Measurements from ENCODE around the gene RTN1.
"Not testable (repeated sequence)": the region's sequence is repeated elsewhere in the genome, so short reads cannot be mapped to it uniquely, and the experiment has no call there.

RTN1 gene

DNA sequence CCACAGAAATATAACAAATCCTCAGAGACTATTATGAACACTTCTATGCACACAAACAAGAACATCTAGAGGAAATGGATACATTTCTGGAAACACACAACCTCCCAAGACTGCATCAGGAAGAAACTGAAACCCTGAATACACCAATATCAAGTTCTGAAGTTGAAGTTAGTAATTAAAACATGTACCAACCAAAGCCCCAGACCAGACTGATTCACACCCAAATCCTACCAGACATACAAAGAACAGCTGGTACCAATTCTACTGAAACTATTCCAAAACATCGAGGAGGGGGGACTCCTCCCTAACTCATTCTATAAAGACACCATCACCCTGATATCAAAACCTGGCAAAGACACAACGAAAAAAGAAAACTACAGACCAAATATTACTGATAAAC is 179.3 kb downstream of the RTN1 start:
- no peak for DNase-seq

DNA sequence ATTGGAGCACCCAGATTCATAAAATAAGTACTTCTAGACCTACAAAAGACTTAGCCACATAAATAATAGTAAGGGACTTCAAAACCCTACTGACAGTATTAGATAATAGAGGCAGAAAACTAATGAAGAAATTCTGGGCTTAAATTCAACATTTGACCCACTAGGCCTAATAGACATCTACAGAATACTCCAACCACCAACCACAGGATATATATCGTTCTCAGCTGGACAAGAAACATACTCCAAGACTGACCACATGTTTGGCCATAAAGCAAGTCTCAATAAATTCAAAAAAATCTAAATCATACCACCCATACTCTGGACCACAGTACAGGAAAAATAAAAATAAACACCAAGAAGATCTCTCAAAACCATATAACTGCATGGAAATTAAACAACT is 180.2 kb downstream of the RTN1 start:
- no peak for DNase-seq

DNA sequence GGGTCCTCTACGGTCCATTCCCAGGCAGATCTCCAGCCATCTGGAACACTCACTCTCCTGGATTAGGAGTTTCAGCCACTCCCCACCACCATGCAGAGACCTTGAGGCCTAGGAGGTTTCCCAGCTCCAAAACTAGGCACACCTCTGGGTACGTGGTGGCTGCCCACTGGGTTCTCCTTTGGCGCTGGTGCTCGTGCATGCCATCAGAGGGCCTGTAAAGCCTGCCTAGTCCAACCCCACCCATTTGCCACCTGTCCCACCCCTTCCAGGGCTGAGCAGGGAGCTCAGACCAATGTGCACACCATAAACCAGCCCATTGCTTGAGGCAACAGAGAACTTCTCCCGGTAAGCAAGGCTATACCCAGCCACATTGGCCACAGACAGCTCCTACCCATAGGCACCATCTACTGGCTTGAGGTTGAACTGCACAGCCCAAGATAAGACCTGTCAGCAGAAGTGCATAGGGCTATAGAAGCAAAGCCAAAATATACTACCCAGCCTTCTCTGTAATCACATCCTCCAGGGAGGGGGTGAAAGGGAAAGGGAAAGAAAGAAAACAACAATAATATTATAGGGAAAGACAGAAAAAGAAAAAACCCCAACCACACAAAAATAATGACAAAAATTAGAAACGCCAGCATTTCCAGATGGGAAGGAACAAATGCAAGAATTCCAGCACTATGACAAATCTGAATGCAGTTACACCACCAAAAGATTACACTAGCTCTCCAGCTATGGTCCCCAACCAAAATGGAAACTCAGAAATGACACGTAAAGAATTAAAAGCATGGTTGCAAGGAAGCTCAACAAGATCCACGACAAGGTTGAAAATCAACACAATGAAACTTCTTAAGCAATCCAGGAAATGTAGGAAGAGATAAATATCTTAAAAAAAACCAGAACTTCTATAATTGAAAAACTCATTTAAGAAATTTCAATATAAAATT is 182.1 kb downstream of the RTN1 start:
- no peak for DNase-seq

DNA sequence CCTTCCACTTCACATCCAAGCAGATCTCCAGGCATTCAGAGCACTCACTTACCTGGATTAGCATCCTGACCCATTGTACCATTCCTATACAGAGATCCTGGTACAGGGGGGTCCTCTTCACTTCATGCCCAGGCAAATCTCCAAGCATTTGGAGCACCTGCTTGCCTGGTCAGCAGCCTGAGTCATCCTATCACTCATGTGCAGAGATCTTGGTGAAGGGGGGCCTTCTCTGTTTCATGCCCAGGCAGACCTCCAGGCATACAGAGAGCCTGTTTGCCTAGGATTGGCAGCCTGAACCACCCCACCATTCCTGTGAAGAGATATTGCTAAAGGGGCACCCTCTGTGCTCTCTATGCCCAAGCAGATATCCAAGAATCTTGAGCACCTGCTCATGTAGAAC is 182.9 kb downstream of the RTN1 start:
- DNase-seq = no peak

DNA sequence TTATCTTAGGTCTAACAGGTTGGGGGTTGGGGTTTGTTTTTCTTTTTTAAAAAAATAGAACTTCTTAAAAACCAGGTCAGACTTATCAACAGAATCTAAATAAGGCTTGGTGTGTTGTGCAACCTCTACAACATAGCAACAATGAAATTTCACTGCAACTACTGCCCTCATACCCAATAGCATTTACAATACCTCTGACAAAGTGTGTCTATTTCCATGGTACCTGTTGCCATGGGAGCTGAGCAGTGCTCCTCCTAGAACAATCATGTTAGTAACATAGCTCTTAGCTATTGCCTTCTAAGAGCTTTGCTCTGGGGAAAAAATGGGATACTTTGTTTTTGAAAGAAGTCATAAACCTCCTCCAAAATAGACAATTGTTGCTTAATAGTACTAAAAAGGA is 190.7 kb downstream of the RTN1 start:
- peak; percentile 64 for DNase-seq

DNA sequence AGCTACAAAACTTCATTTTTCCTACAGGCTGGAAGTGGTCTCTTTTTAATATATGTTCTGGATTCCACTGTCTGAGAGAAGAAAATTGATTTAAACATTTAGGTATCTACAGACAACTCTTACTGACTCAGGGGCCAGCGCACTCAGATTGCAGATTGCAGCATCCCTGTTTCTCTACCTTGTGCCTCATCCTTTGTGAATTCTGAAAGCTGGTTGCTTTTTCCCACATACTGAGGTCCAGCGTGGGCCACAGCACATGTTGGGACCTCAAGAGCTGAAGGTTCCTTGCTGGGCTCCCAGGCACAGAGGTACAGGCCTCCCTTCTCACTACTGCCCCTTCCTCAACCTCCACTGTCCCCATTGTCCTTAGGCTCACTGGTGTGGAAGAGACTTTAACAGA is 192.2 kb downstream of the RTN1 start:
- DNase-seq = no peak

DNA sequence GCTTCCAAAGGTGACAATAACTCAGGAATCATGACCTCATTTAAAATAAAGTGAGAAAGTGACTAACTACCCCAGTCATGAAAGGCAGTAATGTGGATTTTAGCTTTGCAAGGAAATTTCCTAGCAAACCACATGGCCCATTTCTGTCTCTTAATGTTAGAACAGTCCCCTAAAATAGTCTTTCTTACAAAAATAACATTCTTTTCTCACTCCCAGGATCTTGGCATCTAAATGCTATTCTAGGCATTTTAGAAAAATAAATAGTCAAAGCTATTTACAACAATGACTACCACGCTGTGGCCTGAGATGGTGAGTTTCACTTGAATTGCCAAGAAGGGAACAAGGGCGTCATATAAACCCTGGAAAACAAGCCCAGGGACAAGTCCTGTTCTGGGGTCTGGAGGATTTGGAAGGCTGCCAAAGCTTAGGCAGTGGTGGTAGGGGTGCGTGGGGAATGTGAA is 192.8 kb downstream of the RTN1 start:
- no peak for DNase-seq

DNA sequence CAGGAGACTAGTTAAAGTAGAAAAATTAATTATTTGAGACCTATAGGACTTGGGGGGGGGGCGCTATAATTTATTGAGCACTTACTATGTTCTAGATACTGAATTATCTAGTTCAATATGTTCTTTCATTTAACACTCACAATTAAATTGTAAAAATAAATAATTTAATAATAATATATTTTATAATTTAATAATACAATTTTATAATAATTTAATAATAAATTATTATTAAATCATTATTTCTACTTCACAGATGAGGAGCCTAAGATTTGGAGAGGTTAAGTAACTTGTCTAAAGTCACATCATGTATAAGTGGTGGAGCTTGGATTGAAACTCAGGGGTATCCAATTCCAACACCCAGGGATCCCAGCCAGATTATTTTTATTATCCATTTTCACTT is 195.2 kb downstream of the RTN1 start:
- DNase-seq = no peak

DNA sequence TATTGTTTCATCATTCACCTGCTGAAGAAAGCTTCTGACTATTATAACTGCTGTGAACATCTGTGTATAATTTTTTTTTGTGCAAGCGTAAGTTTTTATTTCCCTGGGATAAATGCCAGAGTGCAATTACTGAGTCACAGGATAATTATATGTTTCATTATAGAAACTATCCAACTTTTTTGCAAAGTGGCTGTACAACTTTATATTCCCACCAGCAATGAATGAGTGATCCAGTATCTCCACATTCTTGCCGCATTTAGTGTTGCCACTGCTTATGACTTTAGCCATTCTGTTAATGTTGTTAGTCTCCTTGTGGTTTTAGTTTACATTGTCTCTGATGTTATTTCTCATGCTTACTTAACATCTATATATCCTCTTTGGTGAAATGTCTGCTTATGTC is 205.8 kb downstream of the RTN1 start:
- DNase-seq = peak; percentile 5

DNA sequence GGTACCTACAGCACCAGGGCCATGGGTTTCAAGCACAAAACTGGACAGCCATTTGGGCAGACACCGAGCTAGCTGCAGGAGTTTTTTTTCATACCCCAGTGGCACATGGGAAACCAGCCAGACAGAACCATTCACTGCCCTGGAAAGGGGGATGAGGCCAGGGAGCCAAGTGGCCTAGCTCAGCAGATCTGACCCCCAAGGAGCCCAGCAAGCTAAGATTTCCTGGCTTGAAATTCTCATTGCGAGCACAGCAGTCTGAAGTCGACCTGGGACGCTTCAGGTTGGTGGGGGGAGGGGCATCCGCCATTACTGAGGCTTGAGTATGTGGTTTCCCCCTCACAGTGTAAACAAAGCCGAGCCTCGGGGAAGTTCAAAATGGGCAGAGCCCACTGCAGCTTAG is 212.8 kb downstream of the RTN1 start:
- DNase-seq = no peak

DNA sequence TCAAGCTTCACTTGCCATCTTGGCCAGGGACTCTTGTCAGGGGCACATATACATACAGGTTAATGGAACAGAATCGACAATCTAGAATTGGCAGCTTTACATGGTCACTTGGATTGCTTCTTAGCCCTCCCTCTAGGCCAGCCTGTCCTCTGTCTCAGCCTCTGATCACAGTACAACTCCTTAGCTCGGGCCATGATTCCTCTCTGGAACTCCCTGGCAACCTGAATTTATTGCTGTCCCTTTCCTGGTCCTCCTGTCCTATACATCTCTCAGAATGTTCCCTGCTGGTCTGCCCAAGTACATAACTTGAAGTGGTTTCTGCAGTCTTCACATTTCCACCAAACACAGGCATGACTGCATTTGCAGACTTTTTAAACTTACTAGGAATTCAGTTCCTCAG is 214.1 kb downstream of the RTN1 start:
- DNase-seq = no peak

DNA sequence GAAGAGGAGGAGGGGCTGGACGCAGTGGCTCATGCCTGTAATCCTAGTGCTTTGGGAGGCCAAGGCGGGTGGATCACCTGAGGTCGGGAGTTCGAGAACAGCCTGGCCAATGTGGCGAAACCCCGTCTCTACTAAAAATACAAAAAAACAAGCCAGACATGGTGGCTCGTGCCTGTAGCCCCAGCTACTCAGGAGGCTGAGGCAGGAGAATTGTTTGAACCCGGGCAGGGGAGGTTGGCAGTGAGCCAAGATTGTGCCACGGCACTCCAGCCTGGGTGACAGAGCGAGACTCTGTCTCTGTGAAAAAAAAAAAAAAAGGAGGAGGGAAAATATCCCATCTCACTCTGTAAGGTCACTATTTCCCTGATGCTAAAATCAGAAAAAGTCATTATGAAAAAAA is 216.4 kb downstream of the RTN1 start:
- not testable (repeated sequence) for DNase-seq

DNA sequence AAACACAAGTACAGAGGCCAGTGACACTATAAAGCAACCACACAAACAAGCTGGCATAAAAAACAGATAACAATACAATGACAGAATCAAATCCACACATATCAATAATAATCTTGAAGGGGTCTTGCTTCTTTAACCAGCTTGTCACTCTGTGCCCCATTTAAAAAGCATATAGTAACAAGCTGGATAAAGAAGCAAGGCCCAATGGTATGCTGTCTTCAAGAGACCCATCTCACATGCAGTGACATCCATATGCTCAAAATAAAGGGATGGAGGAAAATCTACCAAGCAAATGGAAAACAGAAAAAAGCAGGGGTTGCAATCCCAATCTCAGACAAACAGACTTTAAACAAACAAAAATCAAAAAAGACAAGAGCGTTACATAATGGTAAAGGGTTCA is 223.7 kb downstream of the RTN1 start:
- DNase-seq = not testable (repeated sequence)

DNA sequence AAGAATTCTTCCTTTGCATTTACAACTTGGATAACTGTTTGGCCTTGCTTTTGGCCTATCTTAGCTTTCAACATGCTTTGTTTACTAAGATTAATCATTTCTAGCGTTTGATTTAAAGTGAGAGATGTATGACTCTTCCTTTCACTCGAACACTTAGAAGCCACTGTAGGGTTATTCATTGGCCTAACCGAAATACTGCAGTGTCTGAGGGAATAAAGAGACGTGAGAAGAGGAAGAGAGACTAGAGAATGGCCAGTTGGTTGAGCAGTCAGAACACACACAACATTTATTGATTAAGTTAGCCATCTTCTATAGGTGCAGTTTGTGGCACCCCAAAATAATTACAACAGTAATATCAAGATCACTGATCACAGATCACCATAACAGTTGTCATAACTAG is 231.7 kb downstream of the RTN1 start:
- DNase-seq = no peak

DNA sequence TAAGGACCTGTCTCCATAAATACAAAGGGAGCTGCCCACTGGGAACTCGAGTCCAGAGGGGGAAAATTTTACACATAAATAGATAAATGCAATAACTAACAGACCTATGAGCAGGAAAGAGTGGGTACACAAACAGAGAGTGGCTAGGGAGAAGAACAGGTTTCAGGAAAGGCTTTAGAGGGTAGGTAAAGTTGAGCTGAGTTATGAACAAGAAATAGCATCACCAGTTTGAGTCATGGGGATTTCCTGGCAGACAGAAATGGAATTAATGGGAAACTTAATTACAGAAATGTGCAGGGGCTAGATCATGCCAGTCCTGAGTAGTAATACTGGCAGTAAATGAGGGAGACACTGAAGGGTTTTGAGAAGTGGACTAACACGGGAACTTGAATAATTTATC is 236.0 kb downstream of the RTN1 start:
- DNase-seq = no peak

DNA sequence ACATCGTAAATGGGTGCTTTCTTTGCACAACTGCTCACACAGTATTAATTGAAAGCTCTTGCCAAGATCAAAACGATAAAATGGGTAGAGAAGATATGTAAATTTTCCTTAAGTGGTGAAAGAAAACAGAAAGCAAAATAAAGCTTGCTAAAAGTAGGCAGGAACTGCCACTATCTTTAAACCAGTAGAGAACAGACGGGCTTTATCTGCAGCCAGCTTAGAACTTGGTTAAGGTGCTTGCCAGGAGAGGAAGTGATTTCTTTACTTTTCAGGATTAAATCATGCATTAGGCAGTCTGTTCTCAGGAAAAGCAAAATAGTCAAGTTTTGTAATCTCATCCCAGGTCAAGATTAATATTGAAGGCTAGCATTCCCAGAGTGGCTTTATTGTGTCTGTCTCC is 237.1 kb downstream of the RTN1 start:
- DNase-seq = no peak

DNA sequence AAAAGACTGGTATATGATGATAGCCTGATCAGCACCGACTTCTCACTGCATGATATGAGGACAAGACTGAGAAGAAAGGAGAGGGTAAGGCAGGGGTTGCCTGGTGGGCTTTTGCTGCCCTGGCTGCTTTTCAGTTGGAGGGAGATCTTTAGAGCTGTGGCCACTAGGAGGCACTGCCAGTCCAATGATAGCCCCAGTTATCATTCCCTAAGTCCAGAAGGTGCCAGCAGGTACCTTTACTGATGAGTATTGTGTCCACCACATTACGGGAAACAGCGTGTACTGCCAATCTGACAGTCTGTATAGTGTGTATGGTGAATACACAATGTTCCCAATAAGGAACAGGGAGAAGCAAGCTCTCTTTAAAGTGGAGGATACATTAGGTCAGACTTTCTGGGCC is 238.2 kb downstream of the RTN1 start:
- DNase-seq = peak; percentile 54

DNA sequence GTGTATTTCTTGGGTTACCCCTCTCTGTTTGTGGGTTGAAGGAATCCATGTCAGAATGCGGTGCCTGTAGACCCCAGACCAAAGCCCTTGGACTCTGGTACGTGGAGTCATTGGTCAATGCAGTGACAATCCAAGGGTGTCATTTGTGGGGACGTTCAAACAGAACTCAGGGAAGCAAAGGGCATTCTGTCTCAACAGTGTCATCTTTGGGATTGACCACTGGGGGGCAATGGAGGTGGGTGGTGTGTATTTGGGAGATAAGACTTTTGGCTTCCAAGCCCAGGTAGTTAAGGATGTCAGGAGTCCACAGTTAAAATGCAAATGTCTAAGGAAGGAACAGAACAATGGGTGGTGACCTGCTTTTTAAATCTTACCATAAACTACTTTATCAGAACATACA is 239.3 kb downstream of the RTN1 start:
- DNase-seq = peak; percentile 40

DNA sequence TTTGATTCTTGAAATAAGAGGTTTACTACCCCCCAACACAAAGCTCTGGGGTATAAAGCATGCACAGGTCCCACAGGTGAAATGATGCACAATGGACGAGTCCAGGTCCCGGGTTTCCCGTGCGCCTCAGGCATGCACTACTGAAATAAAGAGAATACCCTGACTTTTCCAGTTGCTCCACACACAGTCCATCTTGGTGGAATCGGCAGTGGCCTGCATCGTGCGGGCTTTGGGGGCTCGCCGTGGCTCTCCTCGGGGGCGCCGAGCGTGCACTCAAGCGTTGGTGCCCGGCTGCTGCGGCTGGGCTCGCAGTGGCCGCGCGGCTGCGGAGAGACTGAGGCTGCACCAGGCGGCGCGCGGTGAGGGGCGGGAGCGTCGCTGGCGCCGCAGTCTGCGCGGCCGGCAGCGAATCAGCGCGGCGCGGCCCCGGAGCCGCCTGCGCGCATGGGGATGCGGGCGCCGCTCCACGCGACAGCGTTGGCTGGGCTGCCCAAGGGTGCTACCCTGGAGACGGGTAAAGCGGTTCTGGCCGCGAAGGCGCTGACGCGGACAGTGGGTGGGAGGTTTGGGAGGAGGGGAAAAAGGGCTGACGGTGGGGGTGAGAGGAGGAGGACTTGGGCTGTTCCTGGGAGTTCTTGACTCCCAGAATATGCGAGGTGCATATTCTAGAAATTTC is 240.2 kb downstream of the RTN1 start:
- peak; percentile 68 for DNase-seq

DNA sequence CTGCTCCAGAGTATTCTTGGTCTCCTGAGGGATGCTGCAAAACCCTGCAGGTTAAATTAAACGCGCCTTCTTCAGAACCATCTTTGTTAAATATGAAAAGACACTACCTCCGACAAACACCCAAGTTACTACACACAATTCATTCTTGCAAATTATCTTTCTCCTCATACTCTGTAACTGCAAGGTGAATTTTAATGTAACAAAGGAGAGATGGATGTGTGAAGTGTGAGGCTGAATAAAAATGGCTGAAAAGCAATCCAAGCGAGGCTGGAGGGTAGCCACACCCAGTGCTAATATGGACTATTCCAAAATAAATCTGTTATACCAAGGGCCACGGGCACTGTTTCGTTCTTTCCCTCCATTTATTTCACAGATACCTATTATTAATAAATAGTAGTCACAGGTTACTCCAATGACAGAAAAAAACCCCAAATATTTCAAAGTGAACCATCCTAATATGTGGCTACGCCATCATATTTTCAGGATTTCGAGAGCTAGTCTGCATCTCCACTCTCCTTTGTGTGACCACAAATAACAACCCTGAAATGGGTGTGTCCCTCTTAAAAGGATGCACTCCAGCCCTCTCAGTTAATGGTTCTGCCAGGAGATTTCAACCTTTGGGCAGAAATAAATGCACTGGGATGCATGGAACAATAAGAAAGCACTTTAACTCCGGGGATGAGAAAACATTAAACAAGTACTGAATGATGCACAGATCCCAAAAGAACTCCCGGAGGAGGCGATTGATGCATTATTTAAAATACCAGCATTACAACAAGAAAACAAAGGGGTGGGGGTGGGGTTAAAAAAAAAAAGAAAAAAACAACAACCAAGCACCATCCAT is 240.9 kb downstream of the RTN1 start:
- peak; percentile 54 for DNase-seq

DNA sequence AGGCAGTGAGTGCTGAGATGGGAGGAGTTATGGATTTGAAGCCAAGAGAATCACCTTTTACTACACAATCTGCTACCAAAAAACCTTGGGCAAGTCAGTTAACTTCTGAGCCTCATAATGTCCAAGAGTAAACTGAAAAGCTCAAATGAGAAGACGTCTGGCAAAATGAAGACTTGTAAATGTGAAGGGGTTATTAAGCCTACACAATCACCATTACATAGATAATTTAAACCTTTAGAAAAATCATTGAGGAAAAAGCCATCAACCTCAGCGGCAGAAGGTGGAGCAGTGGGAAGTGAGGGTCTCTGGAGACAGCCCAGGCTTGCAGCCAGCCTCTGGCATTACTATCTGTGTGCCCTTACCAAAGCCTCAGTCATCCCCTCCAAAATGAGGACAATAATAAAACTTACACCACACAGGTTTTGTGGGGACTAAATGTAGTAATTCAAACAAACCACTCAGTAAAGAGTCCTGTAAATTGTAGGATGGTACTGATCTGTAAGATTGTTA is 243.5 kb downstream of the RTN1 start:
- DNase-seq = no peak

DNA sequence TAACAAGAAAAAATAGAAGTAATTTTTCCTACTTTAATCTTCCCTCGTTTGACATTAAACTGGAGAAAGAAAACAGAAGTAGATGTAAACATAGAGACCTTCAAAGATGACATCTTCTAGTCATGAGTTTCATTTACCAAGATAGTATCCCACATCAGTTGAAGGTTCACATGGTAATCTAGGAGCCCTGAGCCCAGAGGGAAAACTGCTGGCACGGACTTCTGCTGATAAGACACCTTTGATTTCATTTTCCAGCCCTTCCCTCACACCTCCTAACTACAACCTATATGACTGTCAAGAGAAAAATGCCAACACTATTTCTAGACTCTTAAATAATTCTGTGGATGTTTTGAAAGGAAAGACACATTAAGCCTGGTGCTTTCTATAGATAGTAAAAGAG is 247.9 kb downstream of the RTN1 start:
- DNase-seq = no peak

DNA sequence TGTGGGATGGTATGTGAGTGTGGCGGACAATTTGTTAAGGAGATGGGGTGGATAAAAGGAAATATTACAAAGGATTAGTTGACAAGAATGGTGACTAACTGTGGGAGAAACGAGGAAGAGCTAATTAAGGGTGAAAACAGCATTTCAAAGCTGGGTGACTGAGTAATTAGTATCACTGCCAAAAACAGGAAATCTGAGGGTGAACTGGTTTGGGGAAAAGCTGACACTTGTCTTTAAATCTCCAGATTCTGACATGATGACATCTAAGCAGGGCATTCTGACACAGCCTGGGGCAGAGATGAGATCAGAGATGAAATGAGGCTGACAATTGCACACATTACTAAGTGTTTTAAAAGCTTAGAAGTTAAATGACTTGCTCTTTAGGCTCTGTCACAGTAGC is 251.5 kb downstream of the RTN1 start:
- no peak for DNase-seq

Measured in NCI-H345 (cell line).